Esophagus squamous epithelium (tissue), 5 donors: ENCODE data around the gene SHISA8. TPM values are rescaled to one million over a fixed set of nuclear protein-coding genes. Genes with fewer than 3 reads are reported as not detected.

Experiments
- DNase-seq: peaks from one replicate; lab custom pipeline; 2025; lab: John Stamatoyannopoulos, UW
- H3K27ac ChIP-seq, 4 donors: fragments of 200-600 bp; sonication (generic); one replicate each; pipeline ENCODE4 v1.5.1; 2016 to 2019; ENCODE audit warnings: mild to moderate bottlenecking in 1 of 4
- H3K27me3 ChIP-seq, 4 donors: fragments of 200-600 bp; sonication (generic); 1 replicate in 3 of 4; 2 replicates in 1 of 4; pipeline versions ENCODE4 v1.5.1 to v1.6.0; 2017 to 2021; ENCODE audit warnings: antibody characterized with exemption in 1 of 4
- H3K36me3 ChIP-seq, 3 donors: fragments of 200-600 bp; sonication (generic); one replicate each; pipeline ENCODE4 v1.5.1; 2016 to 2019
- H3K4me1 ChIP-seq, 3 donors: fragments of 200-600 bp; sonication (generic); one replicate each; pipeline ENCODE4 v1.5.1; 2017 to 2019
- H3K4me3 ChIP-seq, 4 donors: fragments of 200-600 bp; sonication (generic); 1 replicate in 3 of 4; 2 replicates in 1 of 4; pipeline ENCODE4 v1.5.1; 2016 to 2019; ENCODE audit warnings: mild to moderate bottlenecking in 2 of 4, moderate library complexity in 1 of 4
- H3K9me3 ChIP-seq, 3 donors: fragments of 200-600 bp; sonication (generic); one replicate each; pipeline ENCODE4 v1.5.1; 2016 to 2019
- CTCF ChIP-seq, 6 experiments: fragments of 450-650 bp in 4 of 6; fragments of 200-600 bp in 2 of 6; sonication (generic) in 2 of 6; IDR thresholded peaks; one replicate each; pipeline ENCODE4 v1.5.1; 2016 to 2019; ENCODE audit warnings: antibody characterized with exemption in 6 of 6, mild to moderate bottlenecking in 4 of 6, moderate library complexity in 4 of 6
- POLR2A ChIP-seq, 4 donors: fragments of 450-650 bp; IDR thresholded peaks; one replicate each; pipeline ENCODE4 v1.6.1; 2017; ENCODE audit warnings: antibody characterized with exemption in 4 of 4, mild to moderate bottlenecking in 4 of 4, moderate library complexity in 3 of 4
- WGBS, 2 donors: methylation state at CpG; one replicate each; pipeline ENCODE4 v1.1.5; 2018; 5-methylcytosine and 5-hydroxymethylcytosine counted together
- intact Hi-C: fragments of 100-400 bp; cut with DNase I; formaldehyde crosslinking; loops from one replicate; pipeline ENCODE4 v1.15.0; 2022
- total RNA-seq, 4 donors: library from RNA; depleted of rRNA; stranded (reverse); fragments of >200 nt; gene quantifications; one replicate each; pipeline ENCODE4 v1.1.0, GENCODE V29; 2016
- donor health status: DM: yes; HTN: yes; CAD: no.

The SHISA8 gene
- total RNA-seq, 4 donors from 2014 or later: not detected

DNA sequence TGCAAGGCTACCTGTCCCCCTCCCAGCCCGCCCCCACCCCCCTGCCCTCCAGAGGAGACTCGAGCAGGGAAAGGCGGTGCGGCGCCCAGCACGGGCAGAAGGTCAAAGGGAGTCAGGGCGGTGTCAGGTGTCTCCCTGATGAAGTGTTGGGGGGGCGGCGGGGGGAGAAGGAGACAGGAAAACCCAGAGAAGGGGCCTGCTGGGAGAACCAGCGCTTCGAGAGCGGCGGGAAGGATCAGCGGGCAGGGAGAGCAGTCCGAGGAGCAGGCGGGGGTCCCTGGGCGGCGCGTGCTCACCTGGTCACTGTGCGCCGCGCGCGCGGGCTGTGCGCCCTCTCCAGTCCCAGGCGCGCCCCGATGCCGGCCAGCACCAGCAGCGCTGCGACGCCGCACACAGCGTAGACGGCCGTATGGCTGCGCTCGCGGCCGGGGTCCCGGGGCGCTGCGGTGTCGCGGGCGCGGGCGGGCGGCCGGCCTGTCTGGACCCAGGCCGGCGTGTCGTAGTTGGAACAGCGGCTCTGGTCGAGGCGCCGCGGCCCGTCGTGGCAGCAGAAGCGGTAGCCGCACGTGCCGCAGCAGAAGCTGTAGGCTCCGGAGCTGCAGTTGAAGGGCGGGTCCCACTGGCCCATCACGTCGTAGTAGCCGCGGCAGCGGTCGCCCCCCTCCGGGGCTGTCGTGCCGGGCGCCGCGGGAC is 886 bp downstream of the SHISA8 start:
- Histone ChIP-seq H3K4me3 (peak overlapping the region in 2 of 4 donors; percentile 52 to 68), H3K4me1 (peaks cover 22 to 62% (median 40%) of the 10 kb centered on the region in 3 donors), H3K27me3 (peaks cover 29 to 100% (median 41%) of the 10 kb centered on the region in 4 donors), H3K9me3 (no peaks in the 10 kb centered on the region), H3K36me3 (no peaks in the 10 kb centered on the region), H3K27ac (no peak overlapping the region)
- TF ChIP-seq POLR2A (IDR thresholded peaks at IDR 0.05) (no peak), CTCF (IDR thresholded peaks at IDR 0.05) (no peak)
- intact Hi-C loops: no loop called here
- 7 to 12% methylated on average over 9 to 19 of the region's 79 CpGs for whole genome bisulfite sequencing, 2 donors
- DNase-seq: no peak

DNA sequence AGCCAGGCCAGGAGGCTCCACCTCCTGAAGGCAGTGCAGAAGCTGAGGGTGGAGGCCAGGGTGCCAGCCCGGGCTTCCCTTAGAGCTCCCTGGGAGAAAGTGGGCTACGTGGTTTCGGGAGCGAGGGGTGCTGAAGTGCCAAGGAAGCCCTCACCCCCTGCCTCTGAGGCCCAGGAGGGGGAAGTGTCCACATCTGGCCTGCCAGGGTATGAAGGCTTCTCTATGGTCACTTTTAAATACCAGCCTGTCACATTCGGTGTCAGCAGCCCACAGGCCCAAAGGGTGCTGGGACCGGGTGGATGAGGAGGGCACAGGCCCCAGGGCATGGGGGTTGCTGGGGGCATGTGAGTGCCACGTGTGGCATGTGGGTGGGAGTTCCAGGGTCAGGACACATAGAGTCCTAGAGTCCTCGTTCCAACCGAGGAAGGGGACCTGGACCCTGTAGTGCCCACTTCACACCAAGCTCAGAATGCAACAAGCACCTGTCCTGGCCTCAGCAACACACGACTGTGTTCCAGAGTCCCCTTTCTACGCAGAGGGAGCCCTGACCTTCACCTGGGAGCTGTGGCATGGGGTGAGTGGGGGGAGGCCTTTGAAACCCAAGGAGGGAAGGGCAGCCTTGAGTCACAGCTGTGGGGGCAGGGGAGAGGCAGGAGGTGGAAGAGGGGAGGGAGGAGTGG is 1.7 kb downstream of the SHISA8 start:
- no peak for TF ChIP-seq POLR2A (IDR thresholded peaks at IDR 0.05)
- no peak for TF ChIP-seq CTCF (IDR thresholded peaks at IDR 0.05)
- intact Hi-C loops: no loop called here
- 37 to 68% methylated on average over 2 to 4 of the region's 11 CpGs for WGBS, 2 donors
- peaks cover 21 to 62% (median 38%) of the 10 kb centered on the region in 3 donors for H3K4me1 ChIP-seq
- H3K9me3 ChIP-seq: no peaks in the 10 kb centered on the region
- H3K27ac ChIP-seq: no peak overlapping the region
- no peak overlapping the region for H3K4me3 ChIP-seq
- H3K36me3 ChIP-seq: no peaks in the 10 kb centered on the region
- peaks cover 29 to 95% (median 41%) of the 10 kb centered on the region in 4 donors for H3K27me3 ChIP-seq
- no peak for DNase-seq

- no peaks in the 10 kb centered on the region for H3K9me3 ChIP-seq
- peaks cover 29 to 89% (median 41%) of the 10 kb centered on the region in 4 donors for H3K27me3 ChIP-seq
- peaks cover 18 to 60% (median 38%) of the 10 kb centered on the region in 3 donors for H3K4me1 ChIP-seq
- 68 to 80% methylated on average over 1 to 3 of the region's 9 CpGs for WGBS, 2 donors
- H3K4me3 ChIP-seq: no peak overlapping the region
- DNase-seq: no peak
- peaks cover 0 to 5% (median 0%) of the 10 kb centered on the region in 3 donors for H3K36me3 ChIP-seq
- no peak overlapping the region for H3K27ac ChIP-seq
- intact Hi-C loops: no loop called here
- TF ChIP-seq POLR2A (IDR thresholded peaks at IDR 0.05) (no peak), CTCF (IDR thresholded peaks at IDR 0.05) (no peak)
These were observed 2.4 kb downstream of the SHISA8 start for GRCh38 chr22:41912338-41913039.

DNA sequence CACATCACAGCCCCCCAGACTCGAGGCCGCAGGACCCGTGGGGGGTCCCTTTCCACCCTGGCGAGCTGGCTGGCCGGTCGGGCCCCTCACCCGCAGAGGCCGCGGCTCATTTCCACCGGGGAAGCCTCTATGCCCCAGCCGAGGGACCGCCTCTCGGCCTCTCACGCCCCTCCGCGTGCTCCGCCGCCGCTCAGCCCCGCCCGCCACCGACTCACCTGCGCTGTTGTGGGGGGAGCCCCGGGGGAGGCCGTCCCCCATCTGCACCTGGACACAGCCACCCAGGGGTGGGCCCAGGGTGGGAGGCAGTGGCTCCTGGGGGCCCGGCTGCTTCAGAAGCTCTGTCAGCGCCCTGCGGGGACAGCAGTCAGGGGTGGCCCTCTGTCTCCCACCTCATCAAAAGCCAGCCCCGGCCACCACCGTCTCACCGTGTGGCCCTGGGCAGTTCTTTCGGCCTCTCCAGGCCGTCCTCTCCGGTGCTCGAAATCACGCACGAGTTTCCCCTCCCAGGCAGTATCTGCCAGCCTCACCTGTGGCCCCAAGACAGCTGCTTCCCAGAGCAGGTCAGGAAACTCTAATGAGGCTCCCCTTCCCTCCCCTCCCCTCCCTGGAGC is 3.8 kb downstream of the SHISA8 start:
- TF ChIP-seq POLR2A (IDR thresholded peaks at IDR 0.05) (no peak), CTCF (IDR thresholded peaks at IDR 0.05) (no peak)

More for the DNA sequence above, 3.8 kb downstream of the SHISA8 start:
- Histone ChIP-seq H3K4me3 (peak overlapping the region; percentile 11 to 63 (median 28)), H3K36me3 (peaks cover 2 to 19% (median 7%) of the 10 kb centered on the region in 3 donors), H3K9me3 (no peaks in the 10 kb centered on the region), H3K4me1 (peaks cover 18 to 59% (median 38%) of the 10 kb centered on the region in 3 donors), H3K27me3 (peaks cover 29 to 75% (median 38%) of the 10 kb centered on the region in 4 donors), H3K27ac (no peak overlapping the region)
- intact Hi-C loops: no loop called here
- no peak for DNase-seq
- 30% methylated on average over 5 of the region's 37 CpGs; no CpG with 5 or more reads in 1 of the 2 donors for WGBS, 2 donors
